Epithelial cell of proximal tubule (primary cell): ENCODE results near the gene LIPC. TPM values are rescaled to one million over a fixed set of nuclear protein-coding genes. Genes with fewer than 3 reads are reported as not detected.

ENCODE experiments used
- DNase-seq: peaks from one replicate; pipeline ENCODE4 v3.0.0-alpha.2; 2011; ENCODE audit warnings: low read depth
- H3K4me3 ChIP-seq: 2 replicates; pipeline ENCODE4 v1.5.1; 2011; ENCODE audit warnings: low read depth, mild to moderate bottlenecking, low read length
- total RNA-seq: library from RNA; depleted of rRNA; stranded (reverse); fragments of >200 nt; gene quantifications from 2 replicates; pipeline ENCODE4 v1.2.3, GENCODE V29; 2015
- TF ChIP-seq, protein P1 (sequence below): conservative IDR thresholded peaks from 2 replicates; pipeline ENCODE4 v1.5.1; 2012; ENCODE audit warnings: low read depth, mild to moderate bottlenecking, low read length

The LIPC gene
- total RNA-seq, 1 donor from 2014 or later, result 12.9 TPM

DNA sequence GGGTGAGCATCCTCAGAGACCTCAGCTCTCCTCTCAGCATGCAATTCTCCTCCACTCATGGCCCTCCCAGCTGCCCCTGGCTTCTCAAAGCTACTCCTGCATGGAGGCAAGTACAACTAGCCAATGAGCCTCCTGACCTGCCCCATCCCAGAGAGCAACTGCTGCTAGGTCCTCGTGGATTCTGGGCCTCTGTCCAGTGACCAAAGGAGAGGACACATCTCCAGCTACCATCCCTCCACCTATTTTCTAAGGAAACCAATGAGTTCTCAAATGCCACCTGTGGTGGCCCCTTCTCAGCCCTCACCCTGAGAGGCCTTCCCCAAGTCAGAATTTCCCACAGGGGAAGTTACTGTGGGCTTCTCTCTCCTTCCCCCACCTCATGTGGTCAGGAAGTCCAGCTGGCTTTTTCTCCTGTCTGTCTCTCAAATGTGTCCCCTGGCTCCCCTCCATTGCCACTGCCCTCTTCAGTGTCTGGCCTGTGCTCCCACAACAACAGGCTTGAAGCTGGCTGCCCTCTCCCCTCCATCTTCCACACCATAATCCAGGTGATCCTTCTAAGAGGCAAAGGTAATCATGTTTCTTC, 43.0 kb downstream of the LIPC start:
- TF ChIP-seq, protein P1, sequence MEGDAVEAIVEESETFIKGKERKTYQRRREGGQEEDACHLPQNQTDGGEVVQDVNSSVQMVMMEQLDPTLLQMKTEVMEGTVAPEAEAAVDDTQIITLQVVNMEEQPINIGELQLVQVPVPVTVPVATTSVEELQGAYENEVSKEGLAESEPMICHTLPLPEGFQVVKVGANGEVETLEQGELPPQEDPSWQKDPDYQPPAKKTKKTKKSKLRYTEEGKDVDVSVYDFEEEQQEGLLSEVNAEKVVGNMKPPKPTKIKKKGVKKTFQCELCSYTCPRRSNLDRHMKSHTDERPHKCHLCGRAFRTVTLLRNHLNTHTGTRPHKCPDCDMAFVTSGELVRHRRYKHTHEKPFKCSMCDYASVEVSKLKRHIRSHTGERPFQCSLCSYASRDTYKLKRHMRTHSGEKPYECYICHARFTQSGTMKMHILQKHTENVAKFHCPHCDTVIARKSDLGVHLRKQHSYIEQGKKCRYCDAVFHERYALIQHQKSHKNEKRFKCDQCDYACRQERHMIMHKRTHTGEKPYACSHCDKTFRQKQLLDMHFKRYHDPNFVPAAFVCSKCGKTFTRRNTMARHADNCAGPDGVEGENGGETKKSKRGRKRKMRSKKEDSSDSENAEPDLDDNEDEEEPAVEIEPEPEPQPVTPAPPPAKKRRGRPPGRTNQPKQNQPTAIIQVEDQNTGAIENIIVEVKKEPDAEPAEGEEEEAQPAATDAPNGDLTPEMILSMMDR, result no peak

DNA sequence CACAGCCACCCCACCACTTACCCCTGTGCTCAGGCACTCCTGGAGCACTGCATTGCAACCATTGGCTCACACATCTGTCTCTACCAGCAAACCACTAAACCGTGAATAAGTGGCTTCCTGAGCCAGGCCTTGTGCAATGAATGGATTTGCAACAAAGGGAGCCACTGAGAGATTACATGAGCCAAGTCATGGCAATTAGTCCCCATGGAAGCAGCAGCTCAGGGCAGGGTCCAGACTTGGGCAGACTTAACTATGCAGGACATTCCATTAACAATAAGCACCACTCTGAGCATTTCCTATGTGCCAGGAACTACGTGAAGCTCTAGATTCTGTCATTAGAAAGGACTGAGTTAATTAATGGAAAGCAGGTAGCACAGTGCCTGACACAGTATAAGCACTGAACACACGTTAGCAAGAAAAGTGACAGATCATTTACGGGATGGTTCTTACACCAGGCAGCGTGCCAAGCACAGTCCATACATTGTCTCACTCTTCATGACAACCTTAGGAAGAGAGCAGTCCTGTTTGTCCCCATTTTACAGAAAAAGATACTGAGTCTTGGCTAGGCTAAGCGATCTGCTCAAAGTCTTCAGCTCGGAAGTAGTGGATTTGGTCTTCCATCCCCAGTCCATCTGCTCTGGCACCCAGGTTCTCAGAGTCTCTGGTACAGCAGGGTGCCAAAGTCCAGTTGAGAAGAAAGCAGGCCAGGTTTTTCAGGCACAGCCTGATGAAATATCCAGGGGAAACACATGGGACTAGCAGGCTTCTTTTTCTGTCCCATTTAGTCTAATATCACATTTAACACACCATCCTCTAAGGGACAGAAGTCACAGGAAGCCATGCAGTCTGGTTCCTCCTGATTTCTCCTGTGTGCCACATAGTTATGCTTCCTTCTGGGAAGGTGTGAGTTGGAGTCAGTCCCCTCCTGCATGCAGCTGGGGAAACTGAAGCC, 44.1 kb downstream of the LIPC start:
- TF ChIP-seq, protein P1, result no peak
- no peak overlapping the region for H3K4me3 ChIP-seq
- DNase-seq, result peak; percentile 96

More for the DNA sequence above, 43.0 kb downstream of the LIPC start:
- H3K4me3 ChIP-seq, result no peak overlapping the region
- no peak for DNase-seq

DNA sequence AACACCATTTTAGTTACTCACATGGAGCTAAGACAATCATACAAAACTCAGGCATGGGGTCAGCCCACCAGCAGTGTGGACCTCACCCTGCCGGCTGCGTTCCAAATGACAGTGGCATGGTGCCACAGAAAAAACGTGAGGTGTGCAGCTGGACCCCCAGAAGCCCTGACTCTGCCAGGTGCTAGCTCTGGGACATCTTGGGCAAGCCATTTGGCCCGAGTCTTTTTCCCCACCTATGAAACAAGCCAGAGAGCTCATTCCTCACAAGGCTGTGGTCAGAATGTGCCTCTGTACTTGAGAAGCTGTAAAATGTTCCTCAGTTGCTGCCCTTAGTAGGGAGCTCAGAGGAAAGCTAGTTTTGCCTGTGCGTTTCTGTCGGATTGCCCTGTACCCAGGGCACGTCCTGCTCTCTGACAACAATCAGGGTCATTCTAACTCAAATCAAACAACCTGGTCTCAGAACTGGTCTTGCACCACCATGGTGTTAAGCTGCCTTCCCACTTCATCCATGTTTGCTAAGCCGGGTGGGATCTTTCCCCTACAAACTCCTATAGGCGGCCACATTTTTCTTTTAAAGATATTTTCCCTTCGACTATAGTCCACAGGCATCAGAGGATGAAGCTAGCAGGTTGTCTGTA, 44.9 kb downstream of the LIPC start:
- TF ChIP-seq, protein P1, result no peak
- no peak overlapping the region for H3K4me3 ChIP-seq
- no peak for DNase-seq

DNA sequence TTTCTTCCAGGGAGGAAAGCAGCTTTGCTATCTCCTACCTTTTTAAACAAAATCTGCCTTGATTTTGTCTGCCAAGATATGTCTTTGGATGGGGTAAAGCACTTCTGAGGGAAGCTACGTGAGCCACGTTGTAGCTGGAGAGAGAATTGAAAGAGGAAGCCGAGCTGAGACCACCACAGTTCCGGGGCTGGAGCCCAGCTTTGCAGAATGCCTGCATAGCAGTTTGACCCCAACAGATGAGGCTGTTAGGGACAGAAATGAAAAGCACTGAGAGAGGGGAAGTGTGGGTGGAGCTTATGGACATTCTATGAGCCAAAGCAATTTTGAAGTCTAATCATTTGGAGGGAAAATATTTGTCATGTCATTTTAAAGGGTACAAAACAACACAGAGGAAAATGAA, 45.4 kb downstream of the LIPC start:
- TF ChIP-seq, protein P1, result no peak
- H3K4me3 ChIP-seq, result no peak overlapping the region
- DNase-seq, result no peak

DNA sequence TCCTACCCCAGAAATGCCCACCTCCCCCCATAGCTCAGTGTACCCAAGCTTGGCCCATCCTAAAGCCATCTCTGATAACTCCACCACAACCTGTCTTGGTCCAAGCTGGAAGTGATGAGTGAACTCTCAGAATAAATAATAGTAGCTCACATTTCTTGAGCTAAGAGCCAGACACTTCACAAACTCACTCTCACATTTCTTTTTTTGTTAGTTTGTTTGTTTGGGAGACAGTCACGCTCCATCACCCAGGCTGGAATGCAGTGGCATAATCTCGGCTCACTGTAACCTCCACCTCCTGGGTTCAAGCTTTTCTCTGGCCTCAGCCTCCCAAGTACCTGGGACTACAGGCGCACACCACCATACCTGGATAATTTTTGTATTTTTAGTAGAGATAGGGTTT, 46.2 kb downstream of the LIPC start:
- no peak for DNase-seq
- no peak overlapping the region for H3K4me3 ChIP-seq
- TF ChIP-seq, protein P1, result no peak

DNA sequence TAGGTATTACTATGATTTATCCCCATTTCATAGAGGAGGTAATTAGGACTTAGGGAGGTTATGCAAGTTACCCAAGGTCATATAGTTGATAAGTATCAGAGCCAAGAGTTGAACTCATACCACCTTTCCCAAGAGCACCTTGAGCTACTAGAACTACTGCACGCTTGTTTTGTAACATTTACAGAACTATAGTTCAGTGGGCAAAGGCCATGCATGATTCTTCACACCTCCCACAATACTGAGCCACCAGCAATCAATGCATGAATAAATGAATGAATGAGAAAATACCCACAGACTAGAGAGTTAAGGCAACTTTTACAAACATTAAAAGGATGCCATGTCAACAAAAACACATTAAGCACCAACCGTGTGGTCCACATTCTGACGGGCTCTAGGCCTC, 46.8 kb downstream of the LIPC start:
- no peak for DNase-seq
- H3K4me3 ChIP-seq, result no peak overlapping the region
- TF ChIP-seq, protein P1, result no peak
